Measurements from ENCODE around the gene SLC30A3. TPM values are rescaled to one million over a fixed set of nuclear protein-coding genes. Genes with fewer than 3 reads are reported as not detected.

Gene SLC30A3
- total and polyA plus RNA-seq, 2 donors (not counting 1 experiment from before 2014, with no cell fraction given): under 0.01 to 0.12 TPM

DNA sequence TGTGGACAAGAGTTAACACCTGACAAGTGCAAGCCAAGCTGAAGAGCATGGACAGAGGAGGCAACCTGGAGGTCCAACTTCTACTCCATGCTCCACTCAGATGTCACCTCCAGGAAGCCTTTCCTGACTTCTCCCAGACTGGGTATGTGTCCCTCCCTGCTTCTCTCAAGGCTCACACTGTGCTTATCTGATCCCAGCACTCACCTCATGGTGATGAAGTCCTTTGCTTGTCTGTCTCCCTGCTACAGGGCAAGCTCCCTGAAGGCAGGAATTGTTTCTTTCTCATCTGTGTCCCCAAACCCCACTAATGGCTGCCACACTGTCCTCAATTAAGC is 2.7 kb upstream of the SLC30A3 start:
- no peak for DNase-seq (ENCODE audit: low read depth in 2 of 2)
- no peak overlapping the region for H3K9ac ChIP-seq (ENCODE audit: insufficient read depth, low read length)
- no peaks in the 10 kb centered on the region for H3K36me3 ChIP-seq (ENCODE audit: control insufficient read depth, insufficient read depth, low read length)
- H3K27me3 ChIP-seq (ENCODE audit: control insufficient read depth, insufficient read depth, low read length): peaks cover 70% of the 10 kb centered on the region
- H3K4me2 ChIP-seq (ENCODE audit: extremely low read depth, insufficient read depth, low read length): no peak overlapping the region
- H3K4me1 ChIP-seq (ENCODE audit: control insufficient read depth, extremely low read depth, insufficient read depth, low read length): peaks cover 2% of the 10 kb centered on the region
- no peak overlapping the region for H3K27ac ChIP-seq (ENCODE audit: insufficient read depth, low read length)
- H4K20me1 ChIP-seq (ENCODE audit: control insufficient read depth, extremely low read depth, insufficient read depth, low read length): no peaks in the 10 kb centered on the region
- TF ChIP-seq CTCF (conservative IDR thresholded peaks at IDR 0.05 in 1 of 2, IDR thresholded peaks at IDR 0.05 in 1 of 2; ENCODE audit: low read depth in 1 of 2, low read length in 2 of 2) (no peak), EZH2 (IDR thresholded peaks at IDR 0.05; ENCODE audit: low read length, missing control alignments) (peak; percentile 67)
- no peaks in the 10 kb centered on the region for H3K9me3 ChIP-seq (ENCODE audit: control insufficient read depth, insufficient read depth, low read depth, low read length)
- H2AFZ ChIP-seq (ENCODE audit: low read length): no peak overlapping the region
- H3K4me3 ChIP-seq (replicated peaks in 1 of 4; ENCODE audit: control extremely low read depth in 1 of 4, insufficient read depth in 1 of 4, low read depth in 3 of 4, low read length in 4 of 4): no peak overlapping the region
- H3K79me2 ChIP-seq (ENCODE audit: control insufficient read depth, insufficient read depth, low read length): no peaks in the 10 kb centered on the region

GRCh38 chr2:27264753-27265535 is 2.1 kb upstream of the SLC30A3 start:
- Histone ChIP-seq H3K4me3 (replicated peaks in 1 of 4; ENCODE audit: control extremely low read depth in 1 of 4, insufficient read depth in 1 of 4, low read depth in 3 of 4, low read length in 4 of 4) (peak overlapping the region; percentile 14 to 35 (median 21)), H2AFZ (ENCODE audit: low read length) (no peak overlapping the region), H4K20me1 (ENCODE audit: control insufficient read depth, extremely low read depth, insufficient read depth, low read length) (no peaks in the 10 kb centered on the region), H3K4me2 (ENCODE audit: extremely low read depth, insufficient read depth, low read length) (peak overlapping the region; percentile 68), H3K9me3 (ENCODE audit: control insufficient read depth, insufficient read depth, low read depth, low read length) (no peaks in the 10 kb centered on the region), H3K27ac (ENCODE audit: insufficient read depth, low read length) (no peak overlapping the region), H3K79me2 (ENCODE audit: control insufficient read depth, insufficient read depth, low read length) (no peaks in the 10 kb centered on the region), H3K9ac (ENCODE audit: insufficient read depth, low read length) (no peak overlapping the region), H3K4me1 (ENCODE audit: control insufficient read depth, extremely low read depth, insufficient read depth, low read length) (peaks cover 2% of the 10 kb centered on the region), H3K36me3 (ENCODE audit: control insufficient read depth, insufficient read depth, low read length) (no peaks in the 10 kb centered on the region), H3K27me3 (ENCODE audit: control insufficient read depth, insufficient read depth, low read length) (peaks cover 73% of the 10 kb centered on the region)
- TF ChIP-seq CTCF (conservative IDR thresholded peaks at IDR 0.05 in 1 of 2, IDR thresholded peaks at IDR 0.05 in 1 of 2; ENCODE audit: low read depth in 1 of 2, low read length in 2 of 2) (peak; percentile 28 to 48), EZH2 (IDR thresholded peaks at IDR 0.05; ENCODE audit: low read length, missing control alignments) (no peak)
- peak; percentile 29 to 31 for DNase-seq (ENCODE audit: low read depth in 2 of 2)

GRCh38 chr2:27264253-27264752 is 1.5 kb upstream of the SLC30A3 start:
- Histone ChIP-seq H3K27ac (ENCODE audit: insufficient read depth, low read length) (no peak overlapping the region), H4K20me1 (ENCODE audit: control insufficient read depth, extremely low read depth, insufficient read depth, low read length) (no peaks in the 10 kb centered on the region), H3K4me1 (ENCODE audit: control insufficient read depth, extremely low read depth, insufficient read depth, low read length) (peaks cover 2% of the 10 kb centered on the region), H2AFZ (ENCODE audit: low read length) (no peak overlapping the region), H3K27me3 (ENCODE audit: control insufficient read depth, insufficient read depth, low read length) (peaks cover 80% of the 10 kb centered on the region), H3K9ac (ENCODE audit: insufficient read depth, low read length) (no peak overlapping the region), H3K4me3 (replicated peaks in 1 of 4; ENCODE audit: control extremely low read depth in 1 of 4, insufficient read depth in 1 of 4, low read depth in 3 of 4, low read length in 4 of 4) (peak overlapping the region in 1 of 4 experiments; percentile 14), H3K79me2 (ENCODE audit: control insufficient read depth, insufficient read depth, low read length) (no peaks in the 10 kb centered on the region), H3K4me2 (ENCODE audit: extremely low read depth, insufficient read depth, low read length) (peak overlapping the region; percentile 68), H3K9me3 (ENCODE audit: control insufficient read depth, insufficient read depth, low read depth, low read length) (no peaks in the 10 kb centered on the region), H3K36me3 (ENCODE audit: control insufficient read depth, insufficient read depth, low read length) (no peaks in the 10 kb centered on the region)
- DNase-seq (ENCODE audit: low read depth in 2 of 2): no peak
- TF ChIP-seq EZH2 (IDR thresholded peaks at IDR 0.05; ENCODE audit: low read length, missing control alignments) (peak; percentile 54), CTCF (conservative IDR thresholded peaks at IDR 0.05 in 1 of 2, IDR thresholded peaks at IDR 0.05 in 1 of 2; ENCODE audit: low read depth in 1 of 2, low read length in 2 of 2) (no peak)

All from fibroblast of lung (primary cell).